UCSD-AML1 (cell line): ENCODE data around the gene GPI.

ENCODE experiments used
- DNase-seq: peaks from one replicate; lab custom pipeline; 2025; ENCODE audit not compliant: unreplicated experiment; lab: John Stamatoyannopoulos, UW

GPI gene

GRCh38 chr19:34403784-34404108, 38.8 kb downstream of the GPI start:
- DNase-seq = no peak

DNA sequence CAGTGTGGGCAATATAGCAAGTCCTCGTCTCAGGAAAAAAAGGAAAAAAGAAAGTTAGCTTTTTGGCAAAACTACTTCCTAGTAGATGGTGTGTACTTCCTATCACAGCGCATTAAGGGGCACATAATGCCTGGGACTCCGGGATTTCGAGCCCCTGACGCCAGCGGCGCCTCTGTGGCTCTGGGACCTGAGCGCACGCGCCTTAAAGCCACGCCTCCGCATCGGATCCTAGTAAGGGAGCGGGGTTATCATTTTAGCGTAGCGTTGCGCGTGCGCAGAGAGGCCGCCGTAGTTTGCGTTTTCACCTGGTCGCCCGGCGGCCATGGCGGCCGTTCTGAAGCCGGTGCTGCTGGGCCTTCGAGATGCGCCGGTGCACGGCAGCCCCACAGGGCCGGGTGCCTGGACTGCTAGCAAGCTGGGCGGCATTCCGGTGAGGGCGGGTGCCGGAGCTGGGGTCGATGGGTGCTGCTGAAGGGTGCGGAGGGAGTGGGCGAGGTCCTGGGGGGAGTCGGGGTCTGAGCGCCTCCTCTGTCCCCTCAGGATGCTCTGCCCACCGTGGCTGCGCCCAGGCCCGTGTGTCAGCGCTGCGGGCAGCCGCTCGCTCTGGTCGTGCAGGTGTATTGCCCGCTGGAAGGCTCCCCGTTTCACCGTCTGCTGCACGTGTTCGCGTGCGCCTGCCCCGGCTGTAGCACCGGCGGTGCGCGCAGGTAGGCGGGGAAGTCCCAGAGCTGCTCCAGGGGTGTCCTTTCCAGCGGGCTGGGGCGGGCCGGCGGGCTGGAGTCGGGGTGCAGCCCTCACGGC, 39.3 kb downstream of the GPI start, which contains the start of gene PDCD2L:
Gene PDCD2L, plus strand, starts transcription at position 291 of the 801 bp plus-strand sequence. Its CDS starts 32 bp downstream, at position 323.
- peak; percentile 90 for DNase-seq

DNA sequence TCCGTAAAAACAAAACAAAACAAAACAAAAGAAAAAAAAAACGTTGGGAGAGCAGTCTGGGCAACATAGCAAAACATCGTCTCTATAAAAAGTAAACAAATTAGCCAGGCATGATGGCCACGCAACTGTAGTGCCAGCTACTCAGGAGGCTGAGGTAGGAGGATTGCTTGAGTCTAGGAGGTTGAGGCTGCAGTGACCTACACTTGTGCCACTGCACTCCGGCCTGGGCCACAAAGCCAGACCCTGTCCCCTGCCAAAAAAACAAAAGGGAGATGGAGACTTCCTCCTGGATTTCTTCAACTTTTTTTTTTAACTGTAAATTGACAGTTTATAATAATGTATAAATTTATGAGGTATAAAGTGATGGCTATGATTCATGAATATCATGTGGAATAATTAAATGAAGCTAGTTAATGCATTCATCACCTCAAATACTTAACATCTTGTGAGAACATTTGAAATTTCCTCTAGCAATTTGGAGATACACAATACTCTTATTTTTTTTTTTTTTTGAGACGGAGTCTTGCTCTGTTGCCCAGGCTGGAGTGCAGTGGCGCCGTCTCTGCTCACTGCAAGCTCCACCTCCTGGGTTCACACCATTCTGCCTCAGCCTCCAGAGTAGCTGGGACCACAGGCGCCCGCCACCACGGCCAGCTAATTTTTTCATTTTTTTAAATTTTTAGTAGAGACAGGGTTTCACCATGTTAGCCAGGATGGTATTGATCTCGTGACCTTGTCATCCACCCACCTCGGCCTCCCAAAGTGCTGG, 41.1 kb downstream of the GPI start:
- no peak for DNase-seq

GRCh38 chr19:34408411-34408810, 43.4 kb downstream of the GPI start:
- no peak for DNase-seq

DNA sequence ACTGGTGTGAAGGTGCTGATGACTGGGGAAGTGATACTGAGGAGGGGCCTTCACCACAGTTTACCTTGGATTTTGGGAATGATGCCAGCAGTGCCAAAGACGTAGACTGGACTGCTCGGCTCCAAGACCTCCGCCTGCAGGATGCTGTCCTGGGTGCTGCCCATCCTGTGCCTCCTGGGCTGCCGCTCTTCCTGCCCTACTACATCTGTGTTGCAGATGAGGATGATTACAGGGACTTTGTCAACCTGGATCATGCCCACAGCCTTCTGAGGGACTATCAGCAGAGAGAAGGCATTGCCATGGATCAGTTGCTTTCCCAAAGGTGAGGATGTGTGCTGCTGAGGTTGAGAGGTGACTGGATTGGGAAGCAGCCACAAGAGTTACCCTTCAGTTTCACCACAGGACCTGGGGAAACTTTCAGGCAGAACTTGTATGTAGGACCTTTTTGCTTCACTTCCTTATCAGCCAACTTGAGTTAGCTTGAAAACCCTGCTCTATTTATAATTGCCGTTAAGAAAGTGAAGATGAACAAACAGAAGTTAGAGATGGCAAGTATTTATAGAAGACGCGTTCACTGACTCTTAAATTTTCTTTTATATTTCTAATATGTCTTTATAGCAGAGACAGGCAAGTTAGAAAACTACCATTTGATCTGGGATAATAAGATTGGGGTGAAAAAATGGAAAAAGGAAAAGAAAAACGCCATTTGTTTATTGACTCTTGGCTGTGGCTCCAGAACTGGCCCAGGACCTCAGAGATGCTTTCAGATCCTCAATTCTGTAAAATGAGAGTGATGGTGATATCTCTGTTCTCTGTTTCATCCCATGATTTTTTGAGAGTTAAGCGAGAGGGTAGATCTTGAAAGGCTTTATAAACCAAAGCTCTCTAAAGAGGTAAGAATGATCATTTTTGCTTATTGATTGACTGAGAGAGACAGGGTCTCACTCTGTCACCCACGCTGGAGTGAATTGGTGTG, 44.5 kb downstream of the GPI start:
- DNase-seq = no peak

GRCh38 chr19:34411216-34411615, 46.2 kb downstream of the GPI start:
- DNase-seq = no peak

- DNase-seq = no peak
Observed at GRCh38 chr19:34416021-34416545, 51.1 kb downstream of the GPI start.

GRCh38 chr19:34418300-34418699, 53.3 kb downstream of the GPI start:
- no peak for DNase-seq

DNA sequence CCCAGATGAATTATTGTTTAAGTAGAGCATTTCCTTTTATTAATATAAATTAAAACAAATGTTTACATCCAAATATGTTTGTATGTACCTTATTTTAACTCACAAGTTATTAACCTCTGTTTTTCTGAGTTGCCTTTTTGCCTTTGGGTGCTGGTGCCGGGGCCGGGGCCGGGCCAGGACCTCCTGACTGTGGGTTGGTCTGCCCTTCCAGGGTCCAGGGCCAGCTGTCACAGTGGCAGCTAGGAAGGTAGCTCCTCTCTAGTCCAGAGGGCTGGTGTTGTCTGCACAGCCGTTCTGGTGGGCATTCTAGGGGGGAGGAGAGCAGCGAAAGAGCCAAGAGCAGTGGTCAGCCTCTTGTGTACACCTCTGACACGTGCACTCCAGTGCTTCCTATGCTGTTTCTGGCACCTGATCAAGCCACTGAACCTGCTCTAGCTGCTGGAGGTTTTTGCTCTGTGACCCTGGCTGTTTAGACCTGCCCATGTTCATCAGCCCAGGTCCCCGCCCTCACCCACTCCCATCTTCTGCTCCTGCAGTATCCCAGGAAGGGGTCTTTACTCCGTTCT, 61.2 kb downstream of the GPI start:
- no peak for DNase-seq

DNA sequence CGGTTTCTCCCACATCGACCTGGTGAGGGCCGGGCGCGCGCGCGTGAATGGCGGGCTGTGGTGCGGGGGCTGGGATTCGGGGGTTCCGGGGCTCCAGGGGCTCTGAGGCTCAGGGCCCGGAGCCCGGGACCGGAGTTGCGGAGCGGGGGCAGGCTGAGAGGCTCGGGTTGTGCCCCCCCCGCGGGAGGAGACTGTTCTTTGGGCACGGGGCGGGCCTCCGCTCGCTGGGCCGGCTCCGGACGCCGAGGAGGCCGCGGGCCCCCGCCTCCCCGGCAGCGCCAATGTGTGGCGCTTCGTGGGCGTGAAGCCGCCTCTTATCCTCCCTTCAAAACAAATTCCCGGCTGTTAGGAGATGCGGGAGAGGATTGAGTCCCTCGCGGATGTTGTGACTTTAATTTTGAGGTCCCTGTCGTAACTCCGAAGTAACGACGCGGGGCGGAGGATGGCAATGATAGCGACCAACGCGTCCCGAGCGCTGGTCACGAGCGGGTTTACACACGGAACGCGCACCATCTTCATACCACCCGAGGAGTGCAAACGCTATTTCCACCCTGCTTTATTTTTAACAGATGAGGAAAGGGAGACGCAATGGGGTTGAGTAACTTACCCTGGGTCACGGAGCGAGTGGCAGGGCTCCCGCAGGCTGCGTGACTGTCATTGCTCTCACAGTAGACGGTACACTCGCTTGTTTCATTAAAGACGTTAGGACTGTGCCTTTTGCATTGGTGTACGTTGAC, 63.7 kb downstream of the GPI start:
- DNase-seq = peak; percentile 65

GRCh38 chr19:34429553-34429952, 64.6 kb downstream of the GPI start:
- no peak for DNase-seq

DNA sequence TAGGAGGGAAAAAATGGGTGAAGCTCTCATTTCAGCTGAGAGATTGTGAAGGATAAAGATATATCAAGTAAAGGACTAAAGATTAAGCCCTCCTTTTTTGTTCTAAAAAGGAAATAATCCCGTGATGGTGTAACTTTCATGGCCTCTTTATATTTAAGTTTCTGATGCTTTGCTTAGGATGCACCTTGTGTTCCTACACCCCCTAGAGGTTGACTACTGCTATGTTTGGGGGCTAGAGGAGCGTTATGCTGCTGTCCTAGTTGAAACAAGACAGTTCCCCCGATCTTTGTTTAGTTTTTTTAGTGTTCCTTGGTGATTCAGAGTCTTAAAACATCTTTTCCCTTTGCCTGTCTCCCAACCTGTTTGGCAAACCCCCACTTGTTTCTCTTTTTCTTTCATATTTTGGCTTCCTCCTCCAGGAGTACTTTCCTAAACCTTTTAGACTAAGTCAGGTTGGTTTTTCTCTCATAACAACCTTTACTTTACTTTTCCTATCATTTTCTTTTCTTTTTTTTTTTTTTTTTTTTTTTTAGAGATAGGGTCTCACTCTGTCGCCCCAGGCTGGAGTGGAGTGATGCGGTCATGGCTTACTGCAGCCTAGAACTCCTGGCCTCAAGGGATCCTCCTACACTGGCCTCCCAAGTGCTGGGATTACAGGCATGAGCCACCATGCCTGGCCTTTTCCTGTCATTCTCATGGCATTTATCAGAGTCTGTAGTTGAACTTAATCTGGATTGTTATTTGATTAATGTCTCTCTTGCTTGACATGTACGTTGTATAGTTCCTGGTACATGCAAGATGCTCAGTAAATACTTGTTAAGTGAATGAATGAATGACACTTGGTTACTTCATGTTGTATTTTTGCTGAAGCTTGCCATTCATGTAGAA, 66.0 kb downstream of the GPI start:
- no peak for DNase-seq

DNA sequence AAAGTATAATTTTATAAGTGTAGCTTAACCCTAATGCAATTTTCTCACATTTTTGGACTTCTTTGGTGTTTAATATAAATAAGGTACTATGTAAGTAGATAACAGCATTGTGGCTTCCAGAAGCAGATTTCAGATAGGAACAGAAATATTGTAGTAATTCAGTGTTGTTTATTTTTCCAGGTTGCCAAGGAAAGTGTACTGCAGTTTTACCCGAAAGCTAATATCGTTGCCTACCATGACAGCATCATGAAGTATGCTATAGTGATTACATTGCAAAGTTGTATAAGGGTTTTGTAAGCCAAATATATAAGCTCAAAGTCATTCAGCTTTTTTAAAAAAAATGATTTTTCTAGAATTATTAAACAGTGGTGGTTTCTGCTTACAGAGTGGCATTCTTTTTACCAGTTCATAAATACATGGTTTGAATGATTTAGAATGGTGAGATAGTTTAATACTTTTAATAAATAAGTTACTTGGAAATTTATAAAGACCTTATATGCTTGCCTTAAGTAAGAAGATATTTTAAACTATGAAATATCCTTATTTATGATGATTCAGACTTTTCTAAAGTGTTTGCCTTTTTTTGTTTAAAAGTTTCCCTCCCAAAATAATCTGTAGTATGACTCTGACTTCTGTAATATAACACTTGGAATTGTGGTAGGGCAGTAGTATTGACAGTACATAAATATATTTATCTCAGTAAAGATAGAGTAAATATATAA, 66.8 kb downstream of the GPI start:
- no peak for DNase-seq

DNA sequence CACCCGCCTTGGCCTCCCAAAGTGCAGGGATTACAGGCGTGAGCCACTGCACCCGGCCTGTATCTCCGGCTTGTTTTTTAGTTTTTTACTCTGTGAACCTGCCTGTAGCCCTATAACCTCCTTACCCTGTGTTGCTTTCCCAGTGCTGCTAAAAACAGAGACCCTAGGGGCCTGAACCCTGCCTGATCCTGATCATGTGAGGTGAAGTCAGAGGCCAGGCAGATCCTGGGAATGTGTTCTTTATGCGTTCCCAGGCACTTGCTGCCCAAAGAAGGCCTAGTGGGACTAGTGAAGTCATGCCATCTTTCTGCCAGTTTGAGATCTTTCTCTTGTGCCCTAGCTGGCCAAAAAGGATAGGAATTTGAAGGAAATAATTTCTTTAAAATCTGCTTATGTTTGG, 67.8 kb downstream of the GPI start:
- no peak for DNase-seq

- no peak for DNase-seq
Observed at GRCh38 chr19:34436716-34437115, 71.7 kb downstream of the GPI start.

- DNase-seq = no peak
Observed at GRCh38 chr19:34448191-34448590, 83.2 kb downstream of the GPI start.
